MM.1S (cell line): ENCODE measurements around the gene RBAK.
"Not testable (repeated sequence)": the region's sequence is repeated elsewhere in the genome, so short reads cannot be mapped to it uniquely, and the experiment has no call there.

Source experiments
- CTCF ChIP-seq: fragments of 300-600 bp; sonication (generic); IDR thresholded peaks from 2 replicates; pipeline ENCODE4 v1.5.1; 2016; ENCODE audit warnings: antibody characterized with exemption, low read length, mixed read lengths
- EZH2 ChIP-seq: fragments of 300-600 bp; sonication (generic); optimal IDR thresholded peaks from 2 replicates; pipeline ENCODE3; 2017; ENCODE audit warnings: low read depth, mild to moderate bottlenecking, antibody characterized with exemption, low read length, mixed read lengths

GRCh38 chr7:5015936-5016335 is 29.7 kb upstream of the RBAK start:
- not testable (repeated sequence) for TF ChIP-seq CTCF, EZH2
